H54 (cell line): ENCODE data around the gene CEP131.

Experiments used
- DNase-seq: peaks from one replicate; pipeline ENCODE4 v3.0.0; 2011; ENCODE audit warnings: low spot score, mixed read lengths; ENCODE audit not compliant: insufficient read length
- FAIRE-seq: peaks from 3 replicates; lab custom pipeline; 2011; peaks lifted over from hg19 to GRCh38; lab: Jason Lieb, UNC
- POLR2A ChIP-seq: IDR thresholded peaks from 2 replicates; pipeline ENCODE4 v1.6.1; 2011; ENCODE audit warnings: low read depth, mild to moderate bottlenecking, low read length

The CEP131 gene

DNA sequence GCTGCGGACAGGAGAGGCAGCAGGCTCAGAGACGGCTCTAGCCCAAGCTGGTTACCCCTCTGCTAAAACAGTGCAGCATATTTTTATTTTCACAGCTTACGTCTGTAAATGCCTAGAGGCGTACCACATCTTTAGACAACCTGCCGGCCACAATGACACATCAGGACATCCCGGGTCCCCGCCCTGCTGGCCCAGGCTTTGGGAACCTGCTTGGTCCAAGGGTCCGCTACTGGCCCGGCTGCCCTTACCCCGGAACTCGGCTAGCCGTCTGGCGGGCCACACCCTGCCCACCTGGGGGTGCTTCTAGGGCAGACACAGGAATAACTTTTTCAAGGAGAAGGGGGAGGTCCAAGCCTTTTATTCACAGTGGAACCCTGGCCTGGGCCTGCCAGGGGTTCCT lies 4.3 kb downstream of the CEP131 start:
- DNase-seq: no peak

DNA sequence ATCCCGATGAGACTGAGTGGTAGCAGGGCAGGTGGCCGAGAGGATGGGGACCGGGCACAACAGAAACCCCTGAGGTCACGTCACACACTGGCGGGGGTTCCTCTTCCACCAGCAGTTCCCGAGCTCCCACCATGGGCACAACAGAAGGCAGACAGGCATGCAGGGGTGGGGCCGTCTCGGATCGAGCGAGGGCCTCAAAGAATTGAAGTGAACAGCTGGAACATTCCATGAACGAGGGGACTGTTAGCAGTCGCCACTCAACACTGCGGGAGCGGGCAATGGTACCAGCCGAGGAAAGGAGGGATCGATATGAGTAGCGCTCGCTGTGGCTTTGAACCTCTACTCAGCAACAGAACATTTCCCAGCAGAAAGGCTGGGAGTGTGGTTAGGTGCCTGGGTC lies 5.3 kb downstream of the CEP131 start:
- FAIRE-seq: no peak
- no peak for DNase-seq
- TF ChIP-seq POLR2A: no peak

More for the DNA sequence above, 4.3 kb downstream of the CEP131 start:
- no peak for FAIRE-seq
- no peak for TF ChIP-seq POLR2A

DNA sequence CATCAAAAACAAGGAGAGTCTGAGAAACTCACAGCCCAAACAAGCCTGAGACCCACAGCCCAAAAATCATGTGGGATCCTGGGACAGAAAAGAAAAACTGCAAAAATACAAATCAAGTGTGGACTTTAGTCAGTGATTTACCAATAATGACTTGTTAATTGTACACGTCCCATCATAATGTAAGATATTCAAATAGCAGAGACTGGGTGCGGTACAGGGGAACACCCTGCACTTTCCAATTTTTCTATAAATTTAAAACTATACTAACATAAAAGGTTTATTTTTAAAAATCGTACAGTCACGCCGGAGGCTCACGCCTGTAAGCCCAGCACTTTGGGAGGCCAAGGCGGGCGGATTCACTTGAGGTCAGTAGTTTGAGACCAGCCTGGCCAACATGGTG lies 8.8 kb downstream of the CEP131 start:
- no peak for TF ChIP-seq POLR2A
- FAIRE-seq (no peak), DNase-seq (no peak)

DNA sequence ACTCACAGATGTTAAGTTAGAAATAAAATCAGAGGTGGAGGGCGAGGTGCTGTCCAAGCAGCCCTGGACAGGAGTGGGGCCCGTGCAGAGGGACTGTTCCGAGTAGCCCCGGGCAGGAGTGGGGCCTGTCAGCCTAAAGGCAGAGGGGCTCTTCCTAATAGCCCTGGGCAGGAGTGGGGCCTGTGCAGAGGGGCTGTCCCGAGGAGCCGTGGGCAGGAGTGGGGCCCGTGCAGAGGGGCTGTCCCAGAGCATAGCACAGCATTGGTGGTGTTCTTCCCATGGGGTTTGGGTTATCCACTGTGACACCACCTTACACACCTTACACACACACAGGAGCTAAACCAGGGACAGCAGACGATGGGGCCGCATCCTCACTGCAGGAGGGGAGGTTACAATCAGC lies 10.4 kb downstream of the CEP131 start:
- no peak for DNase-seq
- no peak for TF ChIP-seq POLR2A
- no peak for FAIRE-seq

DNA sequence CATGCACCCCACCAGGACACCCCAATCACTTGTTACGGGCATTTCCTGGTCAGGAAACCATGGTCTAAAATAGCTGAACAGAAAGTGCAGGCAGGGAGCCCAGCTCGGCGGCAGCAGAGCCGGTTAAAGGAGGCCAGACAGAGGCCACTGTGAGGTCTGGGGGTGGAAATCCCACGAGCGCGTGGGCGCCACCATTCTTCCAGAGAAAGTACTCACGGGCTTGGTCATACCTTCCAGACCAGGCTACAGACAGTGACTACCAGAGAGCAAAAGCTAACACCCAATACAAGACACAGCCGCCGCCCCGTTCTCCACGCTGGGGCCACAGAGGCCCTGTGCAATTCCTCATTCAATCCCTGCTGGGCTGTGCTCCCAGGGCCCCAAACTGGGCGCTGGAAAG lies 11.9 kb downstream of the CEP131 start:
- TF ChIP-seq POLR2A: no peak
- no peak for FAIRE-seq
- DNase-seq: no peak

DNA sequence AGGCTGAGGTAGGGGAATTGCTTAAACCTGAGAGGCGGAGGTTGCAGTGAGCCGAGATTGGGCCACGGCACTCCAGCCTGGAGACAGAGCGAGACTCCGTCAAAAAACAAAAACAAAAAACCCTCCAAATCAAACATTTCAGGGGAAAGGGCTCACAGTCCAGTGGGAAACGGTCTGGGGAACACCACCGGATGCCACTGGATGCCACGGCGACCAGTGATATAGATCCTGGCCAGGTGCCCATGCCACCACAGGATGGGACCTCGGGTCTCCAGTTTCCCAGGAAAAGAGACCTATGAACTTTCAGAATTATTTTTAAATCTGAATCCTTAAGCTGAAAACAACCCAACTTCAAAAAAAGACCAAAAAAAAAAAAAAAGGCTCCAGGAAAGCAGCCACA lies 12.3 kb downstream of the CEP131 start:
- DNase-seq (no peak), FAIRE-seq (no peak)
- TF ChIP-seq POLR2A: no peak

DNA sequence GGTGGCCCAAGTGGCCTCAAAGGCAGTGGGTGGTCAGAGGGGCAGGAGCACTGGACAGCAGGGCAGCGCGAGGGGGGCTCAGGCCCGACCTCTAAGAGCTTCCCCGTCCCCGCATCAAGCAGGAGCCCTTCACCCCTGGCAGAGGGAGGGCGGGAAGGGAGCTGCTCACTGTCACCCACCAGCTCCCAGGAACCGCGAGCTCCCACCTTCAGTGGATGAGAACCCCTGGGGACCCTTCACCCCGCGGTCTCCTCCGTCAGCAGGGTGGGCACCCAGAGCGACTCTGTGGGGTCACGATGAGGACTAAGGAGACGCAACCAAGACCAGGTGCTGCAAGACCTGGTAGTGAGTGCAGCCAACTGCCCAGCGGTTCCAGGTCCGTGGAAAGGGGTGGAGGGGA lies 13.6 kb downstream of the CEP131 start:
- FAIRE-seq (no peak), DNase-seq (no peak)
- no peak for TF ChIP-seq POLR2A

DNA sequence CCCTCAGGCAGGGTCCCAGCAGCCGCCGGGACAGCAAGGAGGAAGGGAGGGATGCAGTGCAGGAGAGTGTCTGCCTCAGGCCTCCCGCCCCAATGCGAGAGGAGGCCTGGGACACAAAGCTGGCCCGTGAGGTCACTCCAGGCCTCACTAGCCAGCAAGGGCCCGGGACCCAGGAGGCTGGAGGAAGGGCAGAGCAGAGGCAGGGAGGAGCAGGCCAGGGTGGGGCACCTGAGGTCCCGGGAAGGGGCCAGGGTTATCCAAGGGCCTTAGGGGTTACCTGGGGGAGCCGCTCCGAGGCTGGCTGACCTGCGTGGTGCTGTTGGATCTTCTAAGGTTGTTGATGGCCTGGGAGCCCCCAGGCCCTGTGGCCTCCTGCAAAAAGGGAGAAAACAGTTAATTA lies 14.1 kb downstream of the CEP131 start:
- no peak for FAIRE-seq
- DNase-seq: no peak
- TF ChIP-seq POLR2A: no peak

DNA sequence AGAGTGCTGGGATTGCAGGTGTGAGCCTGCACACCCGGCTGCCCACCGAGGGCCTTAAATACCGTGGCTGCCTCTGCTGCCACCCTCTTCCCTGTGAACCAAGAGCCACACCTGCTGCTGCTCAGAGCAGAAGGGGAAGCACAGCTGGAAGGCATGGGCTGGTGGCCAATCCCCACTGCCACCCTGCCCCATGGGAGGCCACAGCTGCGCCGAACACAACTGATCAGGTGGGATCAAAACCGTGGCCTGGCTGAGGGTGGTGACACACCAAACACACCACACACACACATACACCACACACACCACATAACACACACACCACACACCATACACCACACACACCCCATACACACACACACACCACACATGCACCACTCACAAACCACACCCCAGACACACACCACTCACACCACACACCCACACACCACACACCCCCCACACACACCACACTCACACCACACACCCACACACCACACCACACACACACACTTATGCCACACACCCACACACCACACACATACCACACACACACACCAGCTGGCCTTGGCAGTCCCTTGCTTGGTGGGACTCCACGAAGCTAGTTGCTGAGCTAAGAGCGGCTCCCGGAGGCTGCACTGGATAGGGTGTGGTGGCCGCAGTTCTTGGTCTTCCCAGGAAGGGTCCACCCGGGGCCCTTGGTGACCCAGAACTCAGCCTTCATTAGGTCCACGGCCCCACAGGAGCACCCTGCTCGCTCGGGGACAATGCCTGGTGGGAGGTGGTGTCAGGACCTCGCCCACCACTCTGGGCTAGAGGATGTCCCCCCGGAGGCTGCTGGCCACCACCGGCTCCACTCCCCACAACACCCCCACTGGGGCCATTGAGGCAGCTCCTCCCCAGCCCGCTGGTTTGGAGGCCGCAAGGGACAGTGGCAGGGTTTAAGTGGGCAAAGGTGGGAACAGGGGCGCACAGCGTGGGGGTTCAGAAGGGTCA lies 14.9 kb downstream of the CEP131 start:
- no peak for FAIRE-seq
- no peak for TF ChIP-seq POLR2A
- no peak for DNase-seq

DNA sequence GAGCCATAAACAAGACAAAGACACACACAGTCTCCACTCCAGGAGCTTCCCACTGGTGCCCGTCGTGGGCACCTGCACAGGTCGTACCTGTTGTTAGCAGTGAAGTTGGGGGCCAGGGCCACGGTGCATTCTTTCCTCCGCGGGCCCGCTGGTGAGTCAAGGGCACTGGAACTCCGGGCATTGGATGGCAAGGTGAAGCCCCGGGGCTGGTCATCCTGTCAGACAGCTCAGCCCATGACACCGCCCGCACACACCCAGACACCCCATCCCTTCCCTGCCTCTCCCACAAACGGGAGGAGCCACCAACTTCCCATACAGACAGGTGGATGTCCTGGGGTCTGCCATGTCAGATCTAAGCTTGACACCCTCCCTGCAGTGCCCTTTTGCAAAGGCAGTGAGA lies 16.1 kb downstream of the CEP131 start:
- TF ChIP-seq POLR2A: no peak
- no peak for FAIRE-seq
- DNase-seq: no peak

DNA sequence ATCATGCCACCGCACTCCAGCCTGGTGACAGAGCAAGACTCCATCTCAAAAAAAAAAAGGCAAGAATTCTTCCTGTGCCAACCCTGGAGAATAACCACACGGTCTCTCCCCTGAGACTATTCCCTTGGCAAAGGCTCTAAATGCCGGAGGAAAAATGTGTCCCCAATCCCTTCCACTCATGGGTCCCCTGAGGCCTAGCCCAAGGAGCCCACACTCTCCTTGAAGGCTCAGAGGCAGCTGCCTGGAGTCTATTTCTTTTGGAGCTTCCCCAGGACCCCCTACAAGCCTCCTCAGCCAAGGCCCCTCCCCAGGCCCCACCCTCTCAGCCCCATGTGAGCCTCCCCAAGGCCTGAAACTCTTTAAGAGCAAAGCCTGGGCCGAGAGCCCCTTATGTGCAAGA lies 16.6 kb downstream of the CEP131 start:
- no peak for DNase-seq
- TF ChIP-seq POLR2A: no peak
- no peak for FAIRE-seq

DNA sequence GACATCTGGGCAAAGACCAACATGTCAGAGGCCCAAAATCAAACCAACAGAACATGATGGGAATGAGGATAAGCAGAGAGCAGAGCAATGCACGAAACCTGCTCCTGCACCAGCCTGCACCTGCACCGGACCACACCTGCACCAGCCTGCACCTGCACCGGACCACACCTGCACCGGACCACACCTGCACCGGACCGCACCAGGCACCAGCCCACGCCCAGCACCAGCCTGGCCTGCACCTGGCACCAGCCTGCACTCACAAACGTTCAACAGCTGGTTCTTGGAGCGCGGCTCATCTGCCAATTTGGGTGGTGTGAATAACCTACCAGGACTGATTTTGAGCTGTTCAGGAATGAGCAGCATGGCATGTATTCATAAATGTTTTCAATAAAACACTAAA lies 18.2 kb downstream of the CEP131 start:
- DNase-seq (no peak), FAIRE-seq (no peak)
- no peak for TF ChIP-seq POLR2A

DNA sequence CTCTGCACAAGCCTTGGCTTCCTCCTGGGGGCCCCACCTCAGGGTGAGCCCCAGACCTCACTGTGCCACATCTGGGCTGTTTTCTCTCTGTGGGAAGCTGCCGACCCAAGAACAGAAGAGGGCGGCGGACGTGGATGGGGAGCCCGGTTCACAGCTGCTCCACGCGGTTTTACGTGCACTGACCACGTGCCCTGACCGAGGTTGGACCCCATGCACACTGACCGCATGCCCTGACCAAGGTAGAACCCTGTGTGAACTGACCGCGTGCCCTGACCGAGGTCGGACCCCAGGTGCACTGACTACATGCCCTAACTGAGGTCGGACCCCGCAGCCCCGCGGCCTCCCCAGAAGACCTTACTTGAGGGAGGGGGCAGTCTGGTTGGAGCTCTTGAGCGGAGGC lies 19.6 kb downstream of the CEP131 start:
- DNase-seq (no peak), FAIRE-seq (no peak)
- TF ChIP-seq POLR2A: no peak

DNA sequence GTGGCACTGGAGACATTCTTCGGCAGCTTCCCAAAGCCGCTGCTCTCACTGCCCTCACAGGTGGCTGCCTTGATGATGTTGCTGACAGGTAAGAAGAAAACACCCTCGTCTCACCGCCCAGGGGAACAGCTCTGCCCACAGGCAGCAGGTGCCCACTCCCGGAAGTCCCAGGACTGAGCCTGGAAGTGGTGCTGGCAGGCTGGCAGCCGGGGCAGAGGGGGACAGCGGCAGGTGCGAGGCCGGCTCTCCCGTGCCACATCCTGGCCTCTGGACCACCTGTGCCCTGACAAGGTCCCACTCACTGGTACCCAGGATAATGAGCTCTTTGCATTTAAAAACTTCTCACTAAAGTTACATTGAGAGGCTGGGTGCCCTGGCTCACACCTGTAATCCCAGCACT lies 20.4 kb downstream of the CEP131 start:
- DNase-seq: no peak
- no peak for TF ChIP-seq POLR2A
- FAIRE-seq: no peak
